HG02678 (cell line): Measurements from ENCODE around the gene STAMBPL1.
A peak's percentile ranks its signal among the peaks of the same experiment; 100 is the strongest.
"Not testable (repeated sequence)": the region's sequence is repeated elsewhere in the genome, so short reads cannot be mapped to it uniquely, and the experiment has no call there.

ENCODE experiments used
- ATAC-seq: cut with Tn5 transposase; IDR thresholded peaks from one replicate; pipeline ENCODE4 v1.9.1; 2021; ENCODE audit warnings: mild to moderate bottlenecking, moderate library complexity; ENCODE audit not compliant: unreplicated experiment

Gene STAMBPL1

GRCh38 chr10:88919041-88919440, 39.0 kb downstream of the STAMBPL1 start:
- no peak for ATAC-seq

DNA sequence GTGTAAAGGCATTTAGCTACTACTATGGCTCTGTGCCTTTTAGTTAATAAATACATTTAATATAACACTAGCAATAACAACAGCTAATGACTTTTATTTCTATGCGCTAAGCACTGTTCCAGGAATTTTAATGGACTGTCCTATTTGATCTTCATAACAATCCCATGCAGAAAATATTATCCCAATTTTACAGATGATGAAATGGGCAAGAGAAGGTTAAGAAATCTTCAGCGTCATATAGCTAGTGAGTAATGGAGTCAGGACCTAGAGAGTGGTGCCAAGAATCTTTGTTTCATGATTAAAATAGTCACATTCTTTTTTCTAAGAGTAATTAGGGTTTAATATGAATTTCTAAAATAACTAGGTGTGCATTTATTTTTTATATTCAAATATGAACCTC, 40.2 kb downstream of the STAMBPL1 start:
- ATAC-seq, result no peak

GRCh38 chr10:88920986-88921593, 41.0 kb downstream of the STAMBPL1 start:
- ATAC-seq, result no peak

GRCh38 chr10:88922041-88922440, 42.0 kb downstream of the STAMBPL1 start:
- ATAC-seq, result no peak

DNA sequence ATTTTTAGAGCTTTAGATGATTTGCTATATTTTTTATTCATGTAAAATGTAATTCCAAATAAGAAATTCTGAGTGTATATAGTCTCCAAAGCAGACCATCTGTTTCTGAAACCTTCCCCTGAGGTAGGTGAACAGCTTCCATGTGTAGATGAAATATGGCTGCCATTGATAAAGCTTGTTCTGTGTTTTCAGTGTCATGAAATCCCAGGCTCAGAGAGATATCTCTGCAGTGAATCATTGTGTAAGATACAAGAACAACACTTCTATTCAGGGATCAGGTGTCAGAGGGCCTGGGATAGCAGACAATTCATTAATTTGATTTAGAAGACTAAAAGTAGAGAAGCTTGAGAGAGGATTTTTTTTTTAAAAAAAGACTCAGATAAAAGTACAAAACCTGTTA, 43.5 kb downstream of the STAMBPL1 start:
- no peak for ATAC-seq

DNA sequence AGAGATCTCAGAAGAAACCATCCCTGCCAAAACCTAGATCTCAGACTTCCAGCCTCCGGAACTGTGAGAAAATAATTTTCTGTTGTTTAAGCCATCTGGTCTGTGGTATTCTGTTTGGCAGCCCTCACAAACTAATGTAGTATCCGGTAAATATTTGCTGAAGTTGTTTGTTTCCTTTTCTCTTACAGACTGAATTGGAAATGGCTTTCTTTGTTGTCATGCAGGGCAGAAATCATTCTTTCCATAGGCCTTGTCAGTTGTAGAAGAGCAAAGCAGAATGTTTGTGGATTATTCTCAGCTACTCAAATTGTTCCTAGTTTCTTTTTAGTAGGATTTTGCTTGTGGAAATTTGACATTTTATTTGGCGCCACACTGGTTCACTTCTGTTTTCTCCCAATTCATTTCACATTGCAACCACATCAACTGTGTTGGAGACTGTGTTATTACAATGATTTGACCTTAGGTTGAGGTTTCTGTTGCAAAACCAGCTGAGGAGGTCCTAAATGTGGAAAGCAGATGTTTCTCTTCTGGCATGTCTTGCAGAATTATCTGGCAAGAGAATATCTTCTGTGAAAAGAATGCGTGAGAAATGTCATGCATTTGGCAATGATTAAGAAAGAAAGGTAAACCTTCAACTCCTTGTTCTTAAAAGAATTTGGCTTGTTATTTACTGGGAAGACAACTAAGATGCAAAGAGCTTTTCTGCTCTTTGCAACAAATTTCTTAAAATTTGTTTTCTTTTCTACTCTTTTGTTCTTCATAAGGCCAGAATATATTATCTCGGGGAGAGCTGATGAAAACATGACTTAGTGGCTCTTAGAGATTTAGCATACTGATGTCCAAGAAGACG, 46.7 kb downstream of the STAMBPL1 start:
- ATAC-seq, result no peak

GRCh38 chr10:88927416-88927690, 47.3 kb downstream of the STAMBPL1 start:
- no peak for ATAC-seq

DNA sequence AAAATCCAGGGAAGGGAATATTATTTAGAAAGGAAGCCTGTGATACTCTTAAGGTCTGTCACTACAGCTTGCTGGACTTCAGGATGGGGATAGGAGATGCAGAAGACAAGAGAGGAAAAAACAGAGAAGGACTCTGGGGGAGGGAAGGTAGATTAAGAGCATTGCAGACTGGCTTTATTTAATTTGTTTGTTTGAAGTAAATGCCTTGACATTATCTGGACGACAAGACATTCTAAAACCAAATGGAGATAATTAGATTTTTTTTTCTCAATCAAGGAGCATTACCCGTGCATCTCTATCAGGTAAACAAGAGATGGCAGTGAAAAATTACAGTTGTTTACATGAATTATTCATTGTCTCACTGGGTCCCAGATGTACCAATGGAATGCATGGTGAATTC, 48.2 kb downstream of the STAMBPL1 start:
- ATAC-seq, result no peak

DNA sequence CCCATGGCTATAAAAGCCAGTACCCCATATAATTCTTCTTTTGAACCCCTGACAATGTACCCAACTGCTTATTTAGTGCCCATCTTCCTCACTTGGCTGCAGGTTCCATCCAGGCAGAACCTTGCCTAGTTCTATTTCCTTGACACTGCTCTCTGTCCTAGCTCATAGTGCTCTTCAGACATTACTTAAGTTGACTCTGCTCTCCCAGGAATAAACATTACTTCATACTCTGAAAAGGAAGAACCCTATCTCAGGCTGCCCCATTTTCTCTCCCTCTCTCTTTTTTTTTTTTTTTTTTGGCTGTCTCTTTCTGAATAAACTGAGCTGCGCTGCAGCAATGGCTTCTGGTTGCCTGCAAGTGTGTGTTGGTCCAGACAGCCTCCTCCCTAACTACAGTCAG, 51.5 kb downstream of the STAMBPL1 start:
- no peak for ATAC-seq

DNA sequence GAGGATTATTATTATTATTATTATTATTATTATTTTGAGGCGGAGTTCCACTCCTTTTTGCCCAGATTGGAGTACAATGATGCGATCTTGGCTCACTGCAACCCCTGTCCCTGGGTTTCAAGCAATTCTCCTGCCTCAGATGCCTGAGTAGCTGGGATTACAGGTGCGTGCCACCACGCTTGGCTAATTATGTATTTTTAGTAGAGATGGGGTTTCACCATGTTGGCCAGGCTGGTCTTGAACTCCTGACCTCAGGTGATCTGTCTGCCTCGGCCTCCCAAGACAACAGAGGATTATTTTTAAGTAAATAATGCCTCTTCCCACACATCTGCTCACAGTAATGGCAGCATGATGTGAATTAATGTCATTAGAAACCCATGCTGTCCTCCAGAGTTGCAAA, 52.0 kb downstream of the STAMBPL1 start:
- not testable (repeated sequence) for ATAC-seq

DNA sequence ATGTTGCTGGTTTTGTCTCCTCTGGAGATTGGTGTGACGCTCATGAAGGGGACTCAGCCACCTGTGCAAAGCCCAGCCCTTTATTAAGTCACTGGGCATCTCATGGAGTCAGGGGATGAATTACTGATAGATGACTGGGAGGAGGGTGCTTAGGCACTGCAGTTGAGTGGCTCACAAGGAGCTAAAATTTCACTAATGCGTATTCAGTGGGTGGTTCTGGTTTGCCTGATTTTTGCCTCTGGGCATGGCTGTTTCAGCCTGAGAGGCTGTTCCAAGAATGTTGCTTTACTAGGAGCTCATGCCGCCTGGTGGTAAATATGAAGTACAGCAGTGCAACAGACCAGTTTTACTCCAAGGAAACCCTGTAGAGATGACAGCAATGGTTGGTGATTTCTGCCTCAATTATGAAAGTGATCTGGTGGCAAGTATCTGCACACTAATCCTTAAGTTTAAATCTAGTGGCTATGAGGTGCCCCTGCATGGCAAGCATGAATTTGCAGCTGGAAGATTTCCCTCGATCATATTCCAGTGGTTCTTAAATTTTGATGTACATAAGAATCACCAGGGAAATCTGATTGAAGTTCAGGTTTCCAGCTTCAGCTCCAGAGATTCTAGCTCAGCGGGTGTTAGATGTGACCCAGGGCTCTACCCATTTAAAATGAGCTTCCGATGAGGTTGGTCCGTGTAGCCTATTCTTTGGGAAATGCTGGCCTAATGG, 52.7 kb downstream of the STAMBPL1 start:
- ATAC-seq, result peak; percentile 63

GRCh38 chr10:88933564-88933963, 53.5 kb downstream of the STAMBPL1 start:
- no peak for ATAC-seq

DNA sequence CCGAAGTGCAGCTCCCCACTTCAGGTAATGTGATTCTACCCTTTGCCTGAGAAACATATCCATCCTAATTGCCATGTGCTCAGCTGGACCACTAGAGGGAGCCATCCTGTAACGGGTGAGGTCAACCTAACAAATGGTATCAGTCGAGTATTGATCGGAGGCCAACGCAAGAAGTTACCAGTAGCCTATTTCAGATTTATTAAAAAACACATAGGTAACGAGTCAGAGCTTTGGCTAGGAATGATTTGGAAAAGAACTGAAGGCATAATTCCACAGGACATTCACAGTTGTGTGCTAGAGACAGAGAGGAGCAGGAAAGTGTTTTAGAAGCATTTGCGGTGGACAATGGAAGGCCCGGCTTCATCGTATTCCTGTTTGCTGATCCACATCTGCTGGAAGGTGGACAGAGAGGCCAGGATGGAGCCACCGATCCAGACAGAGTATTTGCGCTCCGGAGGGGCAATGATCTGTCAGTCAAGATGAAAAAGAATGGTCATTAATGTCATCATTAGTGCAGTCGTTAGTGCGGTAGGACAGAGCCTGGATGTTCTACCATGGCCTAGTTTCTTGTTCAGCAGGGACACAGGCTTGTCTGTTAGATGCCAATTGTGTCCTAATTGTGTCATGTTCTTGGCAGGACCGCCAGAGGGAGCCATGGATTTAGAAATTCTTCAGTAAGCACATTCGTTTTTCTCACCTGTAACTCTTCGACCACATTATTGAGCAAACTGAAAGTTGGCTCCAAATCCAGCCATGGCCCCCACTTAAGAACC, 55.0 kb downstream of the STAMBPL1 start:
- ATAC-seq, result peak; percentile 41

DNA sequence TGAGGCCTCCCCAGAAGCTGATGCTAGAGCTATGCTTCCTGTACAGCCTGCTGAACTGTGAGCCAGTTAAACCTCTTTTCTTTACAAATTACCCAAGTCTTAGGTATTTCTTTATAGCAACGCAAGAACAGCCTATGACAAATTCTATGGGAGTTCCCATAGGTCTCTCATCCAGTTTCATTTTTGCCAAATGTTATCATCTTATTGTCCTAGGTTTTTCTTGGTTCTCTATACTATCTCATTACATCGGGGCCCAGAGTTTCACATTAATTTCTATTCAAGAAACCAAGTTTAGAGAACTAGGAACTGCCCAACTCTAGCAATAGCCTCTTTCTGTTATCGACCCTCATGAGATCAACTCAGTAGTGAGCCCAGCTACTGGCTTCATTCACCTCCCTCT, 56.6 kb downstream of the STAMBPL1 start:
- ATAC-seq, result no peak

DNA sequence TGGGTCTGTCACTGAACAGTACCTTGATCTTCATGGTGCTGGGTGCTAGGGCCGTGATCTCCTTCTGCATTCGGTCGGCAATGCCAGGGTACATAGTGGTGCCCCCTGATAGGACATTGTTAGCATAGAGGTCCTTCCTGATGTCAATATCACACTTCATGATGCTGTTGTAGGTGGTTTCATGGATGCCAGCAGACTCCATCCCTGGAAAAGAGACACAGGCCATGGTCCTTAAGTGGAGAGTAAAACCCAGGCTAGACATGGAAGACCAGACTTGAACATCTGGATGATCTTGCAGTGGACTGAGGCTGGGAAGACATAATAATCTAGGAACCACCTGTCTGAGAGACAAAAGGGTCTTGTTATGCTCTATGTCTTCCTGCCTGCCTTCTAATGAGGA, 58.0 kb downstream of the STAMBPL1 start:
- ATAC-seq, result no peak

- no peak for ATAC-seq
These were observed 58.9 kb downstream of the STAMBPL1 start for GRCh38 chr10:88938938-88939337.

DNA sequence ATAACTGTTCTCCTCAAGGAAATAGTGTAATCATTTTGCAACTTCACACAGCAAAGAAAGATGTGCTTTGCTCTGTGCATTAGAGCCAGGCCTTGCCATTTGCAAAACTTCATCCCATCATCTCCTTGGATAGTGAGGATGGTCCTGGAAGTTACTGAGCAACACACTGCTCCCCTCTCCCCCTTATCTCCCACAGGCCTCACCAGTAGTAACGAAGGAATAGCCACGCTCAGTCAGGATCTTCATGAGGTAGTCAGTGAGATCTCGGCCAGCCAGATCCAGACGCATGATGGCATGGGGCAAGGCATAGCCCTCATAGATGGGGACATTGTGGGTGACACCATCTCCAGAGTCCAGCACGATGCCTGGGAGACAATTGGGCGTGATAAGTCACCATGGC, 61.0 kb downstream of the STAMBPL1 start:
- ATAC-seq, result no peak

GRCh38 chr10:88943778-88944177, 63.7 kb downstream of the STAMBPL1 start:
- no peak for ATAC-seq

- ATAC-seq, result peak; percentile 64
These were observed 64.8 kb downstream of the STAMBPL1 start for GRCh38 chr10:88944813-88945212.

- ATAC-seq, result no peak
These were observed 66.2 kb downstream of the STAMBPL1 start for GRCh38 chr10:88946200-88946599.

GRCh38 chr10:88946965-88947590, 67.0 kb downstream of the STAMBPL1 start:
- ATAC-seq, result no peak
